ENCODE results near the gene IDI1.
"Not testable (repeated sequence)": the region's sequence is repeated elsewhere in the genome, so short reads cannot be mapped to it uniquely, and the experiment has no call there.

Gene IDI1

DNA sequence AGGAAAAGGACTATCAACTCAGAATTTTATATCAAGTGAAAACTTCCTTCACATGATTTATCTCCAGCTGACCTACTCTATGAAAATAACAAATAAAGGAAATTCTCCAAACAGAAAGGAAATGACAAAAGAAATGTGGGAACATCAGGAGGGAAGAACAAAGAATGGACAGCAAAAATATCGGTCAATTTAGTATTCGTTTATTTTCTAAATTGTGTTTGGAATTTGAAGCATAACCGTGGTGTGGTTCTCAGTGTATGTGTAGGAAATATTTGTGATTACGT, 16.0 kb upstream of the IDI1 start:
- in situ Hi-C loops (cut with MboI; ENCODE audit: low sequenced_read_pairs): no loop called here

DNA sequence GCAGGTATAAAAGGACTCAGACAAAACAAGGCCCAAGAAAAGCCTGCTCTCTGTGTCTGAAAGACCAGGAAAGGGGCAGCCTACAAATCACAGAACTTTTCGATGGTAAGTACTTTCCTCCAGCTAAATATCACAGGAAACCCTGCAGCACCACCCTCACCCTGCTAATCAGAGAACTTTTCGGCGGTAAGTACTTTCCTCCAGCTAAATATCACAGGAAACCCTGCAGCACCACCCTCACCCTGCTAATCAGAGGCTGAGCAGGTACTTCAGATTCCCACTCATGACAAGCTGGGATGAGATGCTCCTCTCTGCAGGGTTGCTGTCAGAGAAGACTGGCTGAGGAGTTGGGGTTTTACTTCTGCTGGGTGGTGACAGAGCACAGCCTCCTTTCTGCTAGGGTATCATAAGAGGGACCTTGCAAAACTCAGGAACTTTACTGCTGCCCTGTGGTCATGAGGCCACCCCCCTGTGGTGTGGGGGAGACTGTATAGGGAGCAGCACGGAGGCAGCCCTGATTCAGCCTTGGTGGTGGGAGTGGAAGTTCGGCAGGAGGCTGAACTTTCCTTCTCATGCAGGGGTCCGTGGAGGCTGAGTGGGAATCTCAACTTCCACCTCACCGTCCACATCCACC, 14.4 kb upstream of the IDI1 start:
- in situ Hi-C loops (cut with MboI; ENCODE audit: low sequenced_read_pairs): no loop called here

DNA sequence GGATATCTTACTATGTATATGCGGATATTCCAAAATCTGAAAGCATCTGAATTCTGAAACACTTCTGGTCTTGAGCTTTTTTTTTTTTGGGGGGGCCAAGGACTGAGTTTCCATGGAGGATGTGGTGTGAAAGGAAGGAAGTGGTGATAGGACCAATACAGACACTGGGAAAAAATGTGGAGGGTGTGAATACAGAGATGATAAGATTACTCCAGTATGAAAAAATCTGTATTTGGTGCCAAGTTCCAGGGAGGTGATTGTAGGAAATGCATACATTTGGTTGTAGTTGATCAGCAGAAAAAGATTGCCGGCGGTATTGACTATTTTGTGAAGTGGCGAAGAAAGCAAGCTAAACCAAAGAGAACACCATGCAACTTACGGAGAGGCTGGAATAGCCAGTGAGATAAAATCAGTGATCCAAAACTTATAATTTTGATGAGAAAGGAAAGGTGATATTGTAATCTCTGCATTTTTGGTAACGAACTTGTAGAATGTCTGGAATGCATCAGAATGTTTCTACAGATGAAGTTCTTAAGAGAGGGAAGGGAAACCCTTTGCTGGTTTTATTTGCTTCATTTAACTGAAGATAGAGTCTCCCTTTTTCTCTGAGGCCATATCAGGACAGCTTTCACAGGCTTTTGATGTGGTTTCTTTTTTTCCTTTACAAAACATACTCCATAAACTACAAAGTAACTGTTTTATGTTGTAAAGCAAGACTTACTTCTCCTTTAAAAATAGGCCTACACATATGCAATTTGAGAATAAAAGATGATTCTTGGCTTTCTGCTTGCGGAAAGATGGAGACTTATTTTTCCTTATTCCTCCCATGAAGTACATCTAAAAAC, 13.2 kb upstream of the IDI1 start:
- in situ Hi-C loops (cut with MboI; ENCODE audit: low sequenced_read_pairs): no loop called here

DNA sequence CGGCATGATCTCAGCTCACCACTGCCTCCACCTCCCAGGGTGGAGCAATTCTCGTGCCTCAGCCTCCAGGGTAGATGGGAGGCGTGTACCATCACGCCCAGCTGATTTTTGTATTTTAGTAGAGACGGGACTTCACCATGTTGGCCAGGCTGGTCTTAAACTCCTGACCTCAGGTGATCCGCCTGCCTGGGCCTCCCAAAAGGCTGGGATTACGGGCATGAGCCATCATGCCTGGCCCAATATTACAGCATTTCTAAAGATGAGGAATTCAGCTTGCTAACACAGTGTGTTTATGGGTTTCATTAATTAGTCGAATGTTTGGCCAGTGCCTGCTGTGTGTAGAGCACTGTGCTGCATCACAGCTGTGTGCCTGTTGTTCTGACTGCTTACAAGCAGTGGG, 11.0 kb upstream of the IDI1 start:
- in situ Hi-C loops (cut with MboI; ENCODE audit: low sequenced_read_pairs): no loop called here

DNA sequence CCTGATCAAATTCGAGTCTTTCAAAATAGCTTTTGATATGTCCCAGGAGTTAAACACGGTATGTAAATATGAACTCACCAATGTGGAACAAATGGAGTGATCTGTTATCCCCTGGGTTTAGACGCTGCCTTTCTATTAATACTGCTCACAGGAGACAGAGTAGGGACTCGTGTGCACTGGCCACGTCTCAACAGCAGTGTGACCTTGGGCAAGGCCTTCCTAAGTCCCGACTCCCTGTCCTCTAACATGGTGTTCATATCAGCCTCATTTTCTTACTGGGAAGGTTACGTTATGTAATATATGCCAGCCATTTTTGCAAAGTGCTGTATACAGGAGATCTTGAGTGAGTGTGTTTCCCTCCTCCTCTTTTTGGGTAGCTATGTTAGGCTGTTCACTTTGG, 9.1 kb upstream of the IDI1 start:
- in situ Hi-C loops (cut with MboI; ENCODE audit: low sequenced_read_pairs): no loop called here

DNA sequence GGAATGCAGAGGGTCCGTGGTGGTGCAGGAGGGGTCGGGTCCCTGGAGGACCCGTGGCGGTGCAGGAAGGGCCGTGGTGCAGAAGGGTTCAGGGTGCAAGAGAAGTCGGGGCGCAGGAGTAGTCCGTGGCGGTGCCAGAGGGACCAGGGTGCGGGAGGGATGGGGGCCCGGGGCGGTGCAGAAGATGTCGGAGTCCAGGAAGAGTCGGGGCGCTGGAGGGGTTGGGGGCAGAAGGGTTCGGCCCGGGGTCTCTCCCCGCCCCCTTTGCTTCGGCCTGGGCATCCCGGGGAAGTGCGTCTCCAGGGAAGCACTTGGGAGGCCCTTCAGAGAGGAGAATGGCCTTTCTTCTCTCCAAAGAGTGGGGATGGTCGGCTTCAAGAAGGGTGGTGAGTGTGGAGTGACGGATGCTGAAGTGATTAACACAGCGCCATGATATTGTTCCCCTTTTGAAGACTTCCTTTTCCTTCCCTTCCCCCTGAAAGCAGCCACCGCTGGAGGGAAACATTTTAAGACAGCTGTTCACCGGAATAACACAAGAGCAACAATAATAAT, 8.3 kb upstream of the IDI1 start:
- in situ Hi-C loops (cut with MboI; ENCODE audit: low sequenced_read_pairs): no loop called here

DNA sequence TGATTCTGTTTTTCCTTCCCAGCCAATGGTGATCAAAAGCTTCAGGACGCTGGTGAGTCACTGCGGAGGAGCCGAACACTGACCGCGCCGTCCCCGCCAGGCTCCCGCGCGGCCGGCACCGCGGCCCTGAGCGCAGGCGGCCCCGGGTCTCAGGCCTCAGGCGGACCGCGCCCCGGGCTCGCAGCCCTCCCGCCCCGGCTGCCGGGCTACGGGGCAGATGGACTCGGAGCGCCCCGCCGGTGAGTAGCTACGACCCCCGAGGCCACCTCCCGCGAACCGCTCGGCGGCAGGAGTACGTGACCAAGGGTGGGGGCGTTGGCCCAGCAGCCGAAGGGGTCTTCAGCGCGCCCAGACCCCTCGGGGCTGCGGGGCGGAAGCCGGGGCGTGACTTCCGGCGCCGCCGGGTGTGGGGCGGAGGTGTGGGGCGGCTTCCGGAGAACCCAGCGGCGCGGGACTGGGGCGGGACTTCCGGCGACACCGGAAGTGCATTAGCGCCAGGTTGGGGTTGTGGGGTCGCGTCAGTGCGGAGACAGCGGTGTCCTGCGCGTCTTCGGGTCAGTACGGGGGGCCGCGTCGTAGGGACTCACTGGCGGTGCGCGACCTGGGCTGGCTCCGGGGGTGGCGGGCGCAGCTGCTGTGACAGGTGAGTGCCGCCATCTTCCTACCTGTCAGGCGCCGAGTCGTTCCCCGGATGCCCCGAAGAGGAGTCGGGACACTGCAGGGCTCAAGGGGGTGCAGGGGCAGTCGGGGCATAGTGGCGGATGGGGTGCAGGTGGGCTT, 7.6 kb upstream of the IDI1 start, which contains the start of gene WDR37:
WDR37 (plus strand) TSS at position 60 of the 780 bp plus-strand sequence. CDS start 15,771 bp downstream, outside the sequence.
- in situ Hi-C loops (cut with MboI; ENCODE audit: low sequenced_read_pairs): no loop called here

DNA sequence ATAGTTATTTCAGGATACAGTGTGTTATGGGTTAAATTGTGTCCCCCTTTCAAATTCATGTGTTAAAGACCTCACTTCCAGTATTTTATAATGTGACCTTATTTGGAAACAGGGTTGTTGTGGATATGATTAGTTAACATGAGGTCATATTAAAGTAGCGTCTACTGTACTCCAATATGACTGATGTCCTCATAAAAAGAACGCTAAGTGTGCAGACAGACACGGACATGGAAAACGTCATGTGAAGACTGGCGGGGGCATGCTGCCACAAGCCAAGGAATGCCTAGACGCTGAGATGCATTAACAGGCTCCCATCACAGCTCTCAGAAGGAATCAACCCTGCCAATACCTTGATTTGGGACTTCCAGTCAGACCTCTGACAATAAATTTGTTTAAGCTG, 5.8 kb upstream of the IDI1 start:
- in situ Hi-C loops (cut with MboI; ENCODE audit: low sequenced_read_pairs): no loop called here

DNA sequence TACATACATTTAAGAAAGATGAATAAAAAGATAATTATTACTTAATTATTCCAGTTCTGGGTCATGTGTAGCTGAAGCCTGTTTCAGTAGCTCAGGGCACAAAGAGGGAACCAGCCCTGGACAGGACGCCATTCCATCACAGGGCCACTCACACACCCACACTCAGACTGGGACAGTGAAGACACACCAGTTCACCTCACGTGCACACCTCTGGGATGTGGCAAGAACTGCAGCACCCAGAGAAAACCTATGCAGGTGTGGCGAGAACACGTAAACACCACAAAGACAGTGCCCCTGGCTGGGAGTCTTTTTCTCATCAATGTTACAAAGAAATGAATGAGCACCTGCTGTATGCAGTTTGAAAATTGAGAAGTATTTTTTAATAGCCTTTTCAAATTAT, 1.6 kb upstream of the IDI1 start:
- in situ Hi-C loops (cut with MboI; ENCODE audit: low sequenced_read_pairs): no loop called here

DNA sequence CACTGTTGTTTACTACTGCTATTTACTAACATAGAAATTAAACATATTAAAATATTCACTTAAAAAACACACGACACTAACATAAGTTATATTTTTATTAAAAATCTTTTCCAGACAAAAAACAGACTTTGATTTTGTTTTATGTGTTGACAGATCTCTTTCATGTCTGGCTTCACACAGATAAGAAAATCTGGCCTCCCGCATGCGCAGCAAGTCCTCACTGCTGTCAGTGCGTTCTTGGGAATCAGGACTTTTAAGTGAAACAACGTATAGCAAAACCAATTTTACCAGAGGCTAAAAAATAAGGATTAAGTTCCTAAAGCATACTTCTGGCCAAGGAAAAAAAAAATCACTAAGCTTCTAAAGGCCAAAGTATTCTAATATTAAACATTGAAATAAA, 1.2 kb upstream of the IDI1 start:
- in situ Hi-C loops (cut with MboI; ENCODE audit: low sequenced_read_pairs): no loop called here

DNA sequence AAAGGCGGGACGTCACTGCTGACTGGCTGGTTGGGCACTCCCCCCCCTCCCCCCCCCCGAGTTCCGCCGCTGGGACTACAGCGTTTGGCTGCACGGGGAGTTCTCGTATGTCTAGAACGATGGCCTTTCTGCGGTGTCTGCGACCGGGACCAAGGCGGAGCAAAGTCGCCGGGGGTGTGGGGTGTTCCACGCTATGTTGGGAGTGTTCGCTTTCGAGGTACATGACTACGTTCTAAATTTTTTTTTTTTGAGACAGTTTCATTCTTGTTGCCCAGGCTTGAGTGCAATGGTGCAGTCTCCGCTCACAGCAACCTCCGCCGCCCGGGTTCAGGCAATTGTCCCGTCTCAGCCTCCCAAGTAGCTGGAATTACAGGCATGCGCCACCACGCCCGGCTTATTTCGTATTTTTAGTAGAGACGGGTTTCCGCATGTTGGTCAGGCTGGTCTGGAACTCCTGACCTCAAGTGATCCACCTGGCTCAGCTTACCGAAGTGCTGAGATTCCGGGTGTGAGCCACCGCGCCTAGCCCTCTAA, 573 bp upstream of the IDI1 start:
- in situ Hi-C loops (cut with MboI; ENCODE audit: low sequenced_read_pairs): no loop called here

DNA sequence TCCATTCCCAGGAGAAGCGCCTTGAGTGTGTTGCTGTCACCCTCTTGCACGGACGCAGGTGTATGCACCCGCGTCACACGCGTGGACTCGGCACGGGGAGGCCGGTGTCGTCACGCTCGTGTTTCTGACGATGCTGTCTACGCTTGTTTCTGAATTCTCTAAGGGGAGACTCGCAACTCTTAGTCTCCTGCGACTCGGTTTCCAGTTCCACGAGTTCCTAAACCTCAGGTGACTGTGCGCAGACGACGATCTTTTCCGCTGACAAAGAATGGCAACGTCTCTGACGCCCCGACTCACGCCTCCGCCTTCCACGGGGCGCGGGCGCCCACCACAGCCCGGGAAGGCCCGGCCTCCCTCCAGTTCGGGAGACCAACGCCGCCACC, 579 bp downstream of the IDI1 start:
- in situ Hi-C loops (cut with MboI; ENCODE audit: low sequenced_read_pairs): no loop called here

DNA sequence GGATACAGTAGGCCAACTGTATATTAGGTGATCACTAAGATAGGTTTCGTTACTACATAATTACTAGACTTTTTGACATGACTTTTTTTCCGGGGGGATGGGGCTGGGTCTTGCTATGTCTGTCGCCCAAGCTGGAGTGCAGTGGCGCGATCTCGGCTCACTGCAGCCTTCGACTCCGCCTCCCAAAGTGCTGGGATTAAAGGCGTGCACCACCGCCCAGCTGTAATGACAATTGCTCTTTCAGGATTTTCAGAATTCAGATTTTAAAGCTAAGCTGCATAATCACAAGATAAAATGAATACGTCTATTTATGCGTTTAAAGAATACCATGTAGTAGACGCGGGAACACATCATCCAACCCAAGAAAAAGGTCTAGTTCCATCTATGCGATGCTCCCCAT, 982 bp downstream of the IDI1 start:
- in situ Hi-C loops (cut with MboI; ENCODE audit: low sequenced_read_pairs): no loop called here

DNA sequence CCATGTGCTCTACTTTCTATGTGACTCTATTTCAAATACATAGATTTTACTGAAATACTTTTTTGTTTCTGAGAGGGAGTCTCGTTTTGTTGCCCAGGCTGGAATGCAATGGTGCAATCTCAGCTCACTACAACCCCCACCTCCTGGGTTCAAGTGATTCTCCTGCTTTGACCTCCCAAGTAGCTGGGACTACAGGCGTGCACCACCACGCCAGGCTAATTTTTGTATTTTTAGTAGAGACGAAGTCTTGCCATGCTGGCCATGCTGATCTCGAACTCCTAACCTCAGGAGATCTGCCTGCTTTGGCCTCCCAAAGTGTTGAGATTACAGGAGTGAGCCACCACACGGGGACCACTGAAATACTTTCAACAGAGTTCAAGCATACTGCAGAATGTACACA, 3.5 kb downstream of the IDI1 start:
- in situ Hi-C loops (cut with MboI; ENCODE audit: low sequenced_read_pairs): no loop called here

DNA sequence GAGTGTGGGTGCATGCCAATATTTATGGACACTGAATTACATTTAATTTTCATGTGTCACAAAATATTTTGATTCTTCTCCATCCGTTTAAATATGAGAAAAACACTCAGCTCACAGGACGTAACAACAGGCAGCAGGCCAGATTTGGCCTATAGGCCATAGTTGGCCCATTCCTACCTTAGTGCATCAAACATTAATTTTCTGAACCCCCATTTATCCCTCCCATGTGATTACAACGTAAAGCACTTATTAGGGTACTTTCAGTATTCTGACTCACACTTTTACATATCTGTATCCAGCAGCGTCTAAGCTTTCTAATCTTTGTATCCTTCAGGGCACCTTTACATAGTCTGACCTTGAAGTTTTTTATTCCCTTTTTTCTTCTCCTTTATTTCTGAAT, 4.0 kb downstream of the IDI1 start:
- in situ Hi-C loops (cut with MboI; ENCODE audit: low sequenced_read_pairs): no loop called here

DNA sequence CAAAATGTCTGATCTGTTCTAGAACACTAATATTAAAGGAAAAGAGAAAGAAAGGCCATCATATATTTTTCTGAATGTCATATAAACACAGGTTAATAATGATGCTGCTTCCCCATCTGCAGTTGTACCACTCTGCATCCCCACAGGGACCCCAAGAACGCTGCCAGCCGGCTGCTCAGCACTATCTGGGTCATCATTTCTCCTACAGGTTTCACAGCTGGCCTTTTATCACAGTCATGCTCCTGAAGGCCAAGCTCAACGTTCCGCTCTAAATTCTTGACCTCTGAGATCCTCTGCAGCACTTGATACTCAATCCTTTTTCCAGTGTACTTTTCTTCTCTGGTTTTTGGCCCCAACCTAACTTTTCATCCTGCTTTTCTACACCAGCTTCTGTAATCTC, 4.8 kb downstream of the IDI1 start:
- in situ Hi-C loops (cut with MboI; ENCODE audit: low sequenced_read_pairs): no loop called here

DNA sequence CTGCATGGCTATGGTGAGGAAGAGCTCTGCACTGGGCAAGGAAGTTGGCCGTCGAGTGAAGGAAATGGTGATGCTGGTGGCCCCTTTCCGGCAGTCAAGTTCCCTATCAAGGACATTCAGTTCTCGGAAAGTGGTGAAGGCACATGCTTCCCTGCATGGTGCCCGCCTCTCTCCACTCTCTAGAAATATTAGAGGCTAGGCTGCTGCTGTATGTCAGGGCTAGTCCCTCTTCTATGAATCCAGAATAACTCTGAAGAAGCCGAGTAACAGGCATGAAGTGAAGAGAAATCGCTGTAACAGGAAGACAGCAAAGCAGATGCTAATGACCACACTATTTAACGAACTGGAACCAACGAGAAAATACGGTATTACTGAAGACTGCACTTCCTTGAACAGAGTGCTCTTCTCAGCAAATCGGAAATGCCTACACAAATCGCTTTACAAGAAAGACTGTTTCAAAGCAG, 5.4 kb downstream of the IDI1 start:
- in situ Hi-C loops (cut with MboI; ENCODE audit: low sequenced_read_pairs): no loop called here

DNA sequence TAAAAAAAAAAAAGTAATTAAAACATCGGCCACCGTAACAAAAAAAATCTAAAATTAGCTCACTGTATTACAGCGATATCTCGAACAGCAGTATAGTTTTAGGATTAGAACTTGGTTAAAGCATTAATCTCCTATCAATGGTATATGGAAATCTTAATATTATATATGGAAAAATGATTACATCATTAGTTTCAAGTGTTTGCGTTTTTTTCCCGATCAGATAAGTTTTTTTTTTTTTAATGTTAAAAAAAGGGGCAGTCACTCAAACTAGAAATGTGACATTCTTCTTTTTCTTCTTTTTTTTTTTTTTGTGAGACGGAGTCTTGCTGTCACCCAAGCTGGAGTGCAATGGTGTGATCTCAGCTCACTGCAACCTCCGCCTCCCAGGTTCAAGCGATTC, 7.4 kb downstream of the IDI1 start:
- in situ Hi-C loops (cut with MboI; ENCODE audit: low sequenced_read_pairs): no loop called here

DNA sequence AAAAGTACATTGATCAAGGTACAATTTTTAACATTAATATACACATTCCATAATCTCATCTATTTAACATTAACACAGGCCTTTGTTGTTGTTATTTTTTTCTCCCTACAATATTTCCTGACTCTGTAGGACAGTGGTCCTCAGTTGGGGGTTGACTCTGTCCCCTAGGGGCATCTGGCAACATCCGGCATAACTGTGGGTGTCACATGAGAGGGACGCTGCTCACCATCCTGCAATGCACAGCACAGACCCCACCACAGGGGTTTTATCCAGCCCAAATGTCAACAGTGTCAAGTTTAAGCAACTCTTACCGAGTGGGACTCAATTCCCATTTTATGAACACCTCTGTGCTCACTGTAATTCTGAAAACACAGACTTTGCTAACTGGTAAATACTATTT, 8.8 kb downstream of the IDI1 start:
- in situ Hi-C loops (cut with MboI; ENCODE audit: low sequenced_read_pairs): no loop called here

DNA sequence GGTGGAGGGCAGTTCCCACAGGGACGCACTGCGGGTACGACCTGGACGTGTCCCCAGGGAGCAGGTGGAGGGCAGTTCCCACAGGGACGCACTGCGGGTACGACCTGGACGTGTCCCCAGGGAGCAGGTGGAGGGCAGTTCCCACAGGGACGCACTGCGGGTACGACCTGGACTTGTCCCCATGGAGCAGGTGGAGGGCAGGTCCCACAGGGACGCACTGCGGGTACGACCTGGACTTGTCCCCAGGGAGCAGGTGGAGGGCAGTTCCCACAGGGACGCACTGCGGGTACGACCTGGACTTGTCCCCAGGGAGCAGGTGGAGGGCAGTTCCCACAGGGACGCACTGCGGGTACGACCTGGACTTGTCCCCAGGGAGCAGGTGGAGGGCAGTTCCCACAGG, 10.2 kb downstream of the IDI1 start:
- in situ Hi-C loops (cut with MboI; ENCODE audit: low sequenced_read_pairs): not testable (repeated sequence)

DNA sequence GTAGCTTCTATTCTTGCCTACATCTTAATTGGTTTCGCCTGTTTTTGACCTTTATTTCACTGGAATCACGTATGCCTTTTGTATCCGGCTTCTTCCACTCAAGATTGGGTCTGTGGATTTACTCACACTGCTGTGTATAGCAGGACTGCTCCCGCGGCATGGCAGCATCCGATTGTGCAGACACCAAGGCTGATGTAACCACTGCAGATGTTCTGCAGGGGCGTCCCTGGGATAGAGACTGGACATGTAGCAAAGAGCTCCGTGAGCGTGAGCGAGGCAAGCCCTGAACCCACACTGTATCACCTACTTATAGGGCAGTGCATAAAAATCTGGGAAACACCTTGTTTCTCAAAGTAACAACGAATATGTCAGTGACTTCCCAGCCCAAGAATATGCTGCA, 11.8 kb downstream of the IDI1 start:
- in situ Hi-C loops (cut with MboI; ENCODE audit: low sequenced_read_pairs): no loop called here
